Hepatic stellate cell (primary cell): ENCODE data around the gene CBS.
"Not testable (repeated sequence)": the region's sequence is repeated elsewhere in the genome, so short reads cannot be mapped to it uniquely, and the experiment has no call there.

Experiments used
- DNase-seq: peaks from one replicate; pipeline ENCODE4 v3.0.0; 2011; ENCODE audit warnings: low spot score

The CBS gene

DNA sequence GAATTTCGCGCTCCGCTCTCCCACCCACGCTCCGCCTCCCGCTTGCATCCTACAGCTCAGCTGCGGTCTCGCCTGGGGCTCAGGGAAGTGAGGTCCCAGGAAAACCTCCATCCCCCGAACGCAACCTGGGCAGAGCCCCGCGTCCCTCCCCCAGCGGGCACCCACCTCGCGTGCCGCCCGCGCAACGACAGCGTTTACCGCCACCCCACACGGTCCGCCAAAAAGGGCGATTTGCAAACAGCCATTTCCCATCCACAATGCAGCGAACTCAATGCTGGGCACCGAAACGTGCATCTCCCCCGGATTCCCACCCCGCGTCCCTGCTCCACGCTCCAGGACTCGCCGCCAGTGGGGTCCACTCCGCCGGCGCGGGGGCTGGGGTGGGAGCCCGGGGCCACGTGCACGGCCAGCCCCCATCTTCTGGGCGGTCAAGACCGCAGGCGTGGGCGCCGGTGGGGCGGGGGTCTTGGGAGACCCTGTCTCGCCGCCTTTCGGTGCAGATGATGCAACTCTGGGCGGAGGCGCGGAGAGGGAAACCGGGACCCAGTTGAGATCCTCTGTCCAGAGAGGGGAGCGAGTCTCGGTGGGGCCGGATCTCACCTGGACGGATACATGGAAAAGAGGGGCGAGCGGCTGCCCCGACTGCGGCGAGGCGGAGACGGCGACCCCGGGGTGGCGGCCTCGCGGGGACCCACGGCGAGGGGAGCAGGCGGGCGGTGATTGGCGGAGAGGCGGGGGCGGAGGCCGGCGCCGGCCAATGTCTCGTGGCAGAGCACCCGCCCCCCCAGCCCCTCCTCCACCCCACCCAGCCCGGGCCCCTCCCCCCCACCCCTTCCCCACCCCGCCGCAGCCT lies at the start of gene CBS:
Gene CBS (minus strand): TSS at position 666 of the 853 bp plus-strand sequence. CDS start 3,642 bp downstream, outside the sequence.
- DNase-seq, result not testable (repeated sequence)

DNA sequence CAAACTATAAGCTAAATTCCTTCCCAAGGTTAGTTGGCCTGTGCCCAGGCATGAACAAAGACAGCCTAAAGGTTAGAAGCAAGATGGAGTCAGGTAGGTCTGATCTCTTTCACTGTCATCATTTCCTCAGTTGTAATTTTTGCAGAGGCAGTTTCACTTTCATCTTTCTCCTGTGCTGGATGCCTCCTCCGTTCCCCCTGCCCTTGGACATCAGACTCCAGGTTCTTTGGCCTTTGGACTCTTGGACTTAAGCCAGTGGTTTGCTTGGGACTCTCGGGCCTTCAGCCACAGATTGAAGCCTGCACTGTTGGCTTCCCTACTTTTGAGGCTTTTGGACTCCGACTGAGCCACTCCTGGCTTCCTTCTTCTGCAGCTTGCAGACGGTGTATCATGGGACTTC lies 40.3 kb upstream of the CBS start:
- DNase-seq, result not testable (repeated sequence)

DNA sequence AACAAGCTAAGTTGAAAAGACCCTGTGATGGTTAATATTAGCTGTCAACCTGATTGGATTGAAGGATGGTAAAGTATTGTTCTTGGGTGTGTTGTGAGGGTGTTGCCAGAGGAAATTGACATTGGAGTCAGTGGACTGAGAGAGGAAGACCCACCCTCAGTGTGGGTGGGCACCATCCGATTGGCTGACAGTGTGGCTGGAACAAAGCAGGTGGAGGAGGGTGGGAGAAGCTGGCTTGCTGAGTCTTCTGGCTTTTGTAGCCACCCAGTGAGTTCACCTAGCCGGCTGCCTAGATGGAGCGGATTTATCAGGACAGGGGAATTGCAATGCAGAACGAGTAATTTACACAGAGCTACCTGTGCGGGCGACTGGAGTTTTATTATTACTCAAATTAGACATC lies 38.8 kb upstream of the CBS start:
- DNase-seq, result not testable (repeated sequence)

DNA sequence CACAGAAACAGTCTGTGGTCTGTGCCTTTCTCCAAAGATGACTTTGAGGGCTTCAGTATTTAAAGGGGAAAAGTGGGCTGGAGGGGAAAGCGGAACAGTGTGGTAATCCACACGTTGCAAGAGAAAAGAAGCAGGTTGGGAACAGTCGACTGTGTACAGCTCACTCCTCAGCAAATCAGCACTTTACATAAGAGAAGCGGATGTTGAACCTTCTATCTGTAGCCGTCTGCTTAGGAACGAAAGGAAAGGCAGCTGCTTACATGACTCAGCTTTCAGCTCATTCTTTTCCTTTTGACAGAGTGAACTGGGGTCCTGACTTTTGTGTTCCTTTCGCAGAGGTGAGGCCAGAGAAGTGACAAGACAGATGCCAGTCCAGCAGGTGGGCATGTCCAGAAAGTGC lies 33.4 kb upstream of the CBS start:
- DNase-seq, result not testable (repeated sequence)

DNA sequence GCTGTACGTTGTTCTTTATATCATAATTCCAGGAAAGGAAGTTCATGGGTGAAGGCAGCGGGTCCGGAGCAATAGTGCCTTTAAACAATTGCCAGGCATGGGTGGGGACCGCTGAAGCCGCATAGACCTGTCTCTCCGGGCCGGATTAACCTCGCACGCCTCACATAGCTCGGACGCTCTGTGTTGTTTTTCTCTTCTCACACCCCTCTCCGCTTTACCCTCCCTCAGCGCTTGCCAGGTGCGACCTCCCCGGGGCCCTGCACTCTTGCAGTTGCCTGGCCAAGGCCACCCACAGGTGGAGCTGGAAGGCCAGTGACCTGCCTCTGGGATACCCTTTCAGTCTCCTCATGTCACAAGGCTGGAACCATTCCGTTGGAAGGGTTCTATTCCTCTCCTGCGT lies 32.5 kb upstream of the CBS start:
- not testable (repeated sequence) for DNase-seq

DNA sequence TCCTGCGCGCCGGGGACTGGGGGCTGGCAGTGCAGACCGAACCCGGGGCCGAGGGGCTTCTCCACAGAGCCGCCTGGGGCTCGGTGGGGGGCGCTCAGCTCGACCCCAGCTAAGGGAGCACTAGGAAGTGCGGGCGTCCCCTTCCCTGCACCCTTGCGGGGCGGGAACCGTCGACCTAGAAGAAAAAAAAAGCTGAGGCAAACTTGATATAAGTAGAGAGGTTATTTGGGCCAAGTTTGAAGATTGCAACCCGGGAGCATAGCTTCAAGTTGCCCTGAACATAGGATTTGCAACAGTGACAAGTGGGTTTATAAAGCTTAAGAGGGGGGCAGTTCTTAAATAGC lies 32.1 kb upstream of the CBS start:
- not testable (repeated sequence) for DNase-seq

DNA sequence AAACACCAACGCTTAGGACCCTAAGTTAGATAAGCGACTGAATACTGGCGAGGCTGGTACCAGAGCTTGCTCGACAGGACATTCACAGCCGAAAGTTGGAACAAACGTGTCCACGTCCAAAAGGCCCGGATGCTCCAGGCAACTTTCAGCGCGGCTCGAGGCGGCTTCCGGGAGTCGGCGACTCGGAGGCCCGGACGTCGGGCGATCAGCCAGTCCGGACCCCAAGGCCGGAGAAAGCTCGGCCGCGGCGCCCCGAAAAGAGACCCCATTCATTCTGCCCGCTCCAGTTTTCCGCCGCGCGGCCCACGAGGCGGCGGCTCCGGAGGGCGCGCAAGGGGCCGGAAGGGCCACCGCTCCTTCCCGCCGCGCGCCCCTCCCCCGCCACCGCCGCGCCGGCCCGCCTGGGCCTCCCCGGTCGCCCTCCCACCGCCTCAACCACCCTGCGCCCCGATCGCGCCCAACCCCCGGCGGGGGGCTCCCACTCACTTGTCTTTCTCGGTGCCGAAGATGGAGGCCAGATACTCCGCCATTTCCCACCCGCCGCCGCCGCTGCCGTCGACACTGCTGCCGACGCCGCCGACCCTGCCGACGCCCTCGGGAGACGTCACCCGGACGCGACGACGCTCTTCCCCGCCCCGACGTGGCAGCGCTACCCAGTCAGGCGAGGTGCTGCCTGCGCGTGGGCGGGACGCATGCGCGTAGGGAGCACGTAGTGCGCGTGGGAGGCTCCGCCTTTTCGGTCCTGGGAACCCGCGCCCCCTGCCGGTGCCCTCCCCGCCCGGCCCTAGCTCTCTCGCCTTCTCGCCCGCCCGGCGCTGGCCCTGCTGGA lies 31.5 kb upstream of the CBS start, which contains the start of gene U2AF1:
Gene U2AF1 (minus strand): TSS at position 606 of the 829 bp plus-strand sequence. CDS start 76 bp downstream, at position 530.
- DNase-seq, result not testable (repeated sequence)

DNA sequence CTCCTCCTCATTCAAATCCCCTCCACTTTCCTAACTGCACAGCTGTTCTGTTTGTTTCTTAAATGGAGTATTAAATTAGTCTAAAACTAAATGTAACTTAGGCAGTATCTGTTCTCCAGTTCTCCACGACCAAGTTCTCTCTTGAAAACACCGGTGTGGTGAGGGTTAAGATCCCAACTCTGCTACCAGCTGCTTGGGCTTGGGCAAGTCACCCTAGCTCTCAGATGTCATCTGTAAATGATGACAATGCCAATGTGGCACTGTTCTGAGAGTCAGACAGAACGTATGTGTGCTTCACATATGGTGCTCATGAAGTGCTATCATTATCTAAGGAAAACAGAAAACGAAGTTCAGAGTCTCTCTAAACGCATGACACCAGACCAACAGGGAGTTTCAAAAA lies 29.0 kb upstream of the CBS start:
- DNase-seq, result not testable (repeated sequence)

DNA sequence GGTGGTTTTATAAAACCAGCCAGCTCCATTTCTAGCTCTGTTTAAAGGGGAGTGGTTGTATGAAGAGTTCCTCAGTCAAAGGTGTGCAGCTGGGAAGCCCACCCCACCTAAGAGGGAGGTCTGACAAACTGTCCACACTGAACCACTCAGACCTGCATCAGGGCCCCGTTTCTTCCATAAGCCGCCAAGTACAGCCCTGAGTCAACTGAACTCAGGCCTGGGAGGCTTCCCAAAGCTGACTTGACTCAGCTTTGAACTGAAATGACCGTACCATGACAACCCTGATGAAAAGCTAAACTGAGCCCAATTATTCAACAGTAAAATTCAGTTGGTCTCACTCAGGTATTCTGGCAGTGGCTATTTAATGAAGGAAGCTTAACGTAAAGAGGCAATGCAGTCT lies 26.6 kb upstream of the CBS start:
- not testable (repeated sequence) for DNase-seq

DNA sequence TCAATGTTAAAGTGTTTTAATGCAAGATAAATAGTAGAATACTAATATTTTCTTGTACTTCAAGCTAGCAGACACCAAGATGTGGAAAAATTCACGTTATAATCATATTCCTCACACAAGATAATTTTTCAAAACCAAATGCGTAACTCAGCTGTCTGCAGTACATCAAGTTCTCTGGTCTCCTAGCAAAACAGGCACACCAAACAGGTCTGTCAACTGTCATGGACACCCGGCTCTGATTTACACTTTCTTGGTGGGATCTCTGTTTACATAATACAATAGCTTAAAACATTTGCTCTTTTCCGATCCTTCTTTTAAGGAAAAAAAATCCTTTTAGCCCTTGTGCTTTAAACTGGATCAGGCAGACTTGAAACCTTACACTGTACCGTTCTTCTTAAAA lies 26.0 kb upstream of the CBS start:
- DNase-seq, result not testable (repeated sequence)

DNA sequence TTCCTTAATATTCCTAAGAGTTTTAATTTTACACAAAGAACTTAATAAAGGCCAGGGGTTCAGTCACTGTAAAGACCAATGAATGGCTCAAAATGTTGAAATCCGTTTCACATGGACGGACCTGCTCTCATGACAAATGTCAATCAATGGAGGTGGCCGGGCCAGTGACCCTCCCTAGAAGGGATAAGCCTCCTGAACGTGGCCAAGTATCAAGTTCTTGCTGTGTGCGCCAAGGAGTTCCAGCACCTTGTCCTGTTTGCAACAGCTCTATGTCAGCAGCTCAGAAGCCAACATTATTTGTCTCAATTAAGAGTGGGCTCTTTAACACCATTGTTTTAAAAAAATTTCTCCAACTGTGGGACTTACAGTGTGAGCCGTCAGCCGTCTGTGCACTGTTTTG lies 25.4 kb upstream of the CBS start:
- not testable (repeated sequence) for DNase-seq

DNA sequence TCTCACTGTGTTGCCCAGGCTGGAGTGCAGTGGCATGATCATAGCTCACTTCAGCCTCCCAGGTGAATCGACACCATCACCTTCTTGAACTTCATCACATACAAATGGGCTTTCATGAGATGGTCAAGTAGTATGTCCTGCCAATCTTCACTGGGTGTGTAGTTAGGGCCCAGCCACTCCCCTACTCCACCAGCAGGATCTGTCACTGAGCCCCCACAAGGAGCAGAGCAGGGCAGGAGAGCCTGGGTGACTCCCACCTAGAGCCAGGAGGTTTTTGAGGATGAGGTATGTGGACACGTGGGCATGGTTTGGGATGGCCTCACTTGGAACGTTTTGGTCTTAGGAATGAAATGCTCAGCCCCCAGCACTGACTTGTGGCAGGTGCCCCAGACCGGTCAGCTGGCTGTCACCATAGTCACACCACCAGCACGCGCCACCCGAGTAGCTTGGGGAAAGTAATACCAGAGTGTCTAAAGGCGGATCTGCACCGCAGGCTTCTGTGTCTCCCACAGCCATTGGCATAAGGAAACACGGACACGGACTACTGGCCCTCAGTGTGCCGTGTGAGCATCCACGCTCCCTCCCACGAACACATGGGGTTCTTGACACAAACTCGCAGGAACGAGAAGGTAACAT lies 16.5 kb upstream of the CBS start:
- DNase-seq, result not testable (repeated sequence)

DNA sequence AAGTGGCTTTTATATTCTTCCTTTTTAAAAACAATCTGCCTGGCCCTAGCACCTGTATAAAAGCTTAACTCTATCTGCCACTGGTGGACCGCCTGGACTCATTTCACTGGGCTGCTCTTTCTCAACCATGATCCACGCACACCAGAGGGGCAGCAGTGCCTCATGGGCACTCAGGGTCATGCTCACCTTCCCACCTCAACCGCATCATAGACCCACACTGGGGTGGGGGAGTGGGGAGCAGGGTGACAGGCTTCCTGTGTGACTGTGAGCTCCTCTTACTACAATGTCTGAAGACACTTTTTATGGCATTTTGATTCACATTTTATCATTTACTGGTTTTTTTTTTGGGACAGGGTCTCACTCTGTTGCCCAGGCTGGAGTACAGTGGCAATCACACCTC lies 15.3 kb upstream of the CBS start:
- not testable (repeated sequence) for DNase-seq

DNA sequence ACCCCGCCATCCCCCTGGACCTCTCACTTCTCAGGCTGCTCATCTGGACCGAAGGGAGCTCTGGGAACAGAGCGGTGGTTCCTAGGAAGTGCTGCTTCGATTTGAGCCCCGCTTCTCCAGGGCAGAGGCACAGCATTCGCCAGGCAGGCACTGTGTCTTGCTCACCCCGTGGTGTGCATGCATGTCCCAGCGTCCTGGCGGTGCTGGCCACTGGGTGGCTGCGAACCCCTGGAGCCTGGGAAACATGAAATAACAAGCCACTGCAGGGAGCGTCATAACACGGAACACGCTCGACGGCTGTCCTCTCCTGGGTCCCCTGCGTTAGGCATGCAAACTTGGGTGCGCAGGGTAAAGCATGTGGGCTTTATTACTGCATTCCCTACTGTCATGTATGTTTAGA lies 13.8 kb upstream of the CBS start:
- not testable (repeated sequence) for DNase-seq

DNA sequence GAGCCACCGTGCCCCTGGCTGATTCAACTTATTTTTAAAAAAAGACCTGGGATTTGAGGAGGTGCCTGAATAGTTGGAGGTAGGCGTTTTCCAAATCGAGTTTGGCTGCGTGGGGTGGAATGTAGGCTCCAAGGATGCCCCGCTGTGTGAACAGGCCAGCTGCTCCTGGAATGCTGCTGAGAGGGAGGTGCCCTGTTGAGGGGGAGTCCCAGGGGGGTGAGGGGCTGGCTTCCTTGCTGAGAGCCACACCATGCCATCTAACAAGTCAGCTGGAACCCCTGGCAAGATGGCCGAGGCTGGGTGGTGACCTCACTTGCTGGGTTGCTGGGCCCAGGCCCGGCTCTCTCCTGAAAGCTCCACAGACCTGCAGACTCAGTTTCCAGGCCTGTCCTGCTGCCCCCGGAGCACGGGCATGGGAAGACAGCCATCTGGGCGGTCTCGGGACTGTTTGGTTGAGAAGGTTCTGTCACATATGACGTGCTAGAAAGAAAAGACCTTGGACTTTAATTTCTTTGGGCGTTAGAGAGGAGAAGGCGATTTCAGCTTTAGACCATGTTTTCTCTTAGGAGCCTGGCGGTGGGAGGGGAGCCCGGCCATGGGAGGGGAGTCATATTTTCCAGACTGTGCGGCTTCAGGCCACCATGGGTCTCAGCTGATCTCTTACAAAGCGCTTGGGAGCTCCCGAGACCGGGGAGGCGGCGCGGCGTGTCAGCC lies 7.1 kb upstream of the CBS start:
- DNase-seq, result not testable (repeated sequence)

DNA sequence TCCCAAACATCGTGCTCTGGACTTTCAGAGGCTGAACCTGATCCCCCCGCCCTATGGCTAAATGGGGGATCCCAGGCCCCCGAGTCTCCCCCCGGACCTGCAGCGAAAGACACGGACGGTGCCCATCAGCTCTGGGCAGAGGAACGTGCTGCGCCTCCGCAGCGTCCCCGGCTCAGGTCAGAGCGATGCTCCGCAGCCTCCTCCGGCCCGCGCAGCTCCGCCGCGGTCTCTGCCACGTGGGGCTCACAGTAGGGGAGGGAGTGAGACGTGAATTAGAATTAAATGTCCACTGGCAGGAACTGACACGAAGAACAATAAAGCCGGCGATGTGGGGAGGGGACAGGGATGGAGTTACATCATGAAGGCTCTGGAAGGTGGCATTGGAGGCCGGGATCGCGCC lies 1.0 kb upstream of the CBS start:
- DNase-seq, result not testable (repeated sequence)

DNA sequence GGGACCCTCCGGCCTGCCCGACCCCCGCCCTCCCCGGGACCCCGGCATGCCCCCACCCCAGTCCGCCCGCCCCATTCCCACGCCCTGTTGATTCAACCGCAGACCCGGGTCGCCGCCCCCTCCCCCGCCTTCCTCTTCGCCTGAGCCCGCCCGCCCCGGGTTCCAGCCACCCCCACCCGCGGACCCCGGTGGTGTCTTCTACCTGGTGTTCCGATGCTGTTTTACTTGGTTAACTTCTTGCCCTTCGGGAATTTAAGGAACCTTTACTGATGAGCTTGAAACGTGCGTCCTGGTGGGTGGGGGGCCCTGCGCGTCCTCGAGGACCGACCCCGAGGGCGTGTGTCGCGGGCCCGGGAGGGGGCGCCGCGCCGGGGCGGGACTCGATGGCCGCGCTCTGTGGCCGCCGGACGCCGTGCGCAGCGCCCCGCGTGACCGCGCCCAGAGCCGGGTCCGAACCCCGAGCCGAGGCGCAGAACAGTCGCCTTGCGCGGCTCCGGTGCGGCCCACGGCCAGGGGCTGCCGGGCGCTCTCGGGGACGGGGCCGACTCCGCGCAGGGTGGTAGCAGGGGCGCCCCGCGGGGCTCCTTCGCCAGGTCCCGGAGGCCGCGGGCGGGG lies 495 bp upstream of the CBS start:
- DNase-seq, result not testable (repeated sequence)

DNA sequence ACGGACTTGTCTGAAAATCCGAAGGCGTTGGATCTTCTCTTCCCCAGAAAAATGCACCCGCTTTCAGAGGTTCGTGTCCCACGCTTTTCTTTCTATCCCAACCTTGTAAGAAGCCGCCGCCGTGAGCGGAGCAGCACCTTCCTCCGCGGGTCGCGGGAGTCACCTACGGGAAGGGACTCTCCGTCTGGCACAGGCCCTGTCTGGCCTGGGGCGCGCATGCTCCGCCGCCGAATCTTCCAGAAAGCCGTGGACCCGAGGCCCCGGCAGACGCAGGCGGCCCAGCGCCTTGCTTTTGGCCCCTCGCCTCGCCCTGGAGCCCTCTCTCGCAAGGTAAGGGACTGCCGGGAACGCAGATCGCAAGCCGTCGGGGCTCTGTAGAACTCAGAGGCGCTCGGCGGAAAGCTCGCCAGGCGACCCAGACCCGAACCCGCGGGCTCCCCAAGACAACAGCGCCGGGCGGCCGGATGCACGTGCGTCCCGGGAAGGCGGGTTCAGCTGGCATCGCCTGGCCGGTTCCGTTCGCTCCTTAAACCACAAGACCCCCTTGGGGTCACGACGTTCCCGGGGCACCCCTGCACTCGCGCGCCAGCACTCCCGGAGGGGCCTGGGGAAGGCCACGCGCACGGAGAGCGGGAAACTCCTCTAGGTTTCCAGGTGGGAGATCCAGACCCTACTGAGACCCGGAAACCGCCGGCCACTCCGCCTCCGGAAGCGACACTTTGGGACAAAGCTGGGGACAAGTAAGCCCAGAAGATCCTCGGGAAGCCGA lies 1.1 kb downstream of the CBS start:
- DNase-seq, result not testable (repeated sequence)

DNA sequence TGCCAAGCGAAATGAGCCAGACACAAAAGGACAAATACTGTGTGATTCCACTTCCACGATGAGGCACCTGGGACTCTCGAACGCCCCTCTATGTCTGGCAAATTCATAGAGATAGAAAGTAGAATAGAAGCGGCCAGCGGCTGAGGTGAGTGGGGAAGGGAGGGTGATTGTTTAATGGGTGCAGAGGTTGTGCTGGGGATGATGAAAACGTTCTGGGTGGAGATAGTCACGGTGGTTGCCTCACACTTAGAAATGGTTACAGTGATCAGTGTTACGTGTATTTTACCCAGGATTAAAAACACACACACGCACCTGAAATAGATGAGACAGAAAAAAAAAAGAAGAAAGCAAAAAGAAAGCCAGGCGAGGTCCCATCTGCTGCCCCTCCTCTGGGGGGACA lies 2.9 kb downstream of the CBS start:
- not testable (repeated sequence) for DNase-seq

DNA sequence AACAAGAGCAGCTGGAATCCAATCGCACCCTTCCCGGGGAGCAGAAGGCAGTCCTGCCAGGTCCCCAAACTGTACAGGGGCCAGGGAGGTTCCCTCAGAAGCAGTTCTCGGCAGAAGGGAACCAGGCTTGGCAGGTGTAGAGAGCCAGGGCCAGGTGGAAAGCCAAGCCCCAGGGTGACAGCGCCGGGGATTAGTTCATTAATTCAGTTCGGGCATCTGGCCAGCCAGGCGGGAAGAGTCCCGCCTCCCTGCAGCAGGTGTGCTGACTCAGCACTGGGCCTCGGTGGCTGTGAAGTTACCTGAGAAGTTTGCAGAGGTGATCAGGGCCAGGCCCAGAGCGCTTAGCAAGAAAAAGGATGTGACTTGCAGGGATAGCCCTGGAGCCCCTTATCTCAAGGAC lies 6.0 kb downstream of the CBS start:
- not testable (repeated sequence) for DNase-seq
